ENCODE measurements around the gene FLNB.

FLNB gene

DNA sequence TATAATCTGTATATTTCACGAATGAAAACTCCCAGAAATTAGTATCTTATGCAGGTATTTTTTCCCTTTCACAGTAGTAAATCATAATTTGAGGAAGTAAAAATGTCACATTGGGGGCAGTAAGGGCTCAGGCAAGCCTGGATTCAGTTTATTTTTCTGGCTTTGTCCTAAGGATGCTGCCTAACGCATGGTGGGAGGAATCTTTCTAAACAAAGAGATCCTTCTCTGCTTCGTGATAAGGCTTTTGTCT lies 166.9 kb downstream of the FLNB start:
- Histone ChIP-seq H3K79me2 (ENCODE audit: low read length) (no peaks in the 10 kb centered on the region), H3K27me3 (replicated peaks; ENCODE audit: insufficient read depth, low read length) (no peaks in the 10 kb centered on the region; the same call in 1 of the 2 replicates), H3K36me3 (replicated peaks; ENCODE audit: insufficient read depth, low read length) (no peaks in the 10 kb centered on the region), H3K9me2 (replicated peaks; ENCODE audit: insufficient read depth, low read length) (no peaks in the 10 kb centered on the region), H3K4me2 (ENCODE audit: low read depth, low read length) (no peak overlapping the region), H3K27ac (ENCODE audit: low read length) (no peak overlapping the region), H3F3A (ENCODE audit: insufficient read depth, low read length) (no peaks in the 10 kb centered on the region), H2AFZ (ENCODE audit: low read length) (no peak overlapping the region), H3K9ac (ENCODE audit: low read length) (no peak overlapping the region), H3K9me3 (replicated peaks; ENCODE audit: insufficient read depth, low read length) (no peaks in the 10 kb centered on the region), H3K4me1 (ENCODE audit: low read length) (0 out of 2 replicates have a peak, but pooled peaks cover 8% of the 10 kb centered on the region), H4K20me1 (ENCODE audit: insufficient read depth, low read length) (no peaks in the 10 kb centered on the region), H3K4me3 (ENCODE audit: low read length) (no peak overlapping the region)
- TF ChIP-seq CTCF (IDR thresholded peaks at IDR 0.05; ENCODE audit: low read length) (no peak), EZH2phosphoT487 (IDR thresholded peaks at IDR 0.05; ENCODE audit: low read length) (no peak), EZH2 (optimal IDR thresholded peaks at IDR 0.05; ENCODE audit: low read depth, low read length) (no peak)
- DNase-seq, result no peak

- Histone ChIP-seq H3K4me2 (ENCODE audit: low read depth, low read length) (no peak overlapping the region), H3K27ac (ENCODE audit: low read length) (no peak overlapping the region), H2AFZ (ENCODE audit: low read length) (no peak overlapping the region)
Observed at GRCh38 chr3:58175437-58176184, 167.4 kb downstream of the FLNB start.

GRCh38 chr3:58176185-58176530 lies 167.9 kb downstream of the FLNB start:
- Histone ChIP-seq H3K9me2 (replicated peaks; ENCODE audit: insufficient read depth, low read length) (no peaks in the 10 kb centered on the region), H3K4me1 (ENCODE audit: low read length) (0 out of 2 replicates have a peak, but pooled peaks cover 8% of the 10 kb centered on the region), H3K27me3 (replicated peaks; ENCODE audit: insufficient read depth, low read length) (no peaks in the 10 kb centered on the region; the same call in 1 of the 2 replicates), H3K9me3 (replicated peaks; ENCODE audit: insufficient read depth, low read length) (no peaks in the 10 kb centered on the region), H4K20me1 (ENCODE audit: insufficient read depth, low read length) (no peaks in the 10 kb centered on the region), H3K79me2 (ENCODE audit: low read length) (no peaks in the 10 kb centered on the region), H2AFZ (ENCODE audit: low read length) (no peak overlapping the region), H3K4me2 (ENCODE audit: low read depth, low read length) (no peak overlapping the region), H3K36me3 (replicated peaks; ENCODE audit: insufficient read depth, low read length) (no peaks in the 10 kb centered on the region), H3F3A (ENCODE audit: insufficient read depth, low read length) (no peaks in the 10 kb centered on the region), H3K27ac (ENCODE audit: low read length) (no peak overlapping the region), H3K9ac (ENCODE audit: low read length) (no peak overlapping the region), H3K4me3 (ENCODE audit: low read length) (no peak overlapping the region)
- TF ChIP-seq EZH2 (optimal IDR thresholded peaks at IDR 0.05; ENCODE audit: low read depth, low read length) (no peak), EZH2phosphoT487 (IDR thresholded peaks at IDR 0.05; ENCODE audit: low read length) (no peak), CTCF (IDR thresholded peaks at IDR 0.05; ENCODE audit: low read length) (no peak)
- no peak for DNase-seq

More at GRCh38 chr3:58175437-58176184, 167.4 kb downstream of the FLNB start:
- Histone ChIP-seq H3K79me2 (ENCODE audit: low read length) (no peaks in the 10 kb centered on the region), H3K27me3 (replicated peaks; ENCODE audit: insufficient read depth, low read length) (no peaks in the 10 kb centered on the region; the same call in 1 of the 2 replicates), H4K20me1 (ENCODE audit: insufficient read depth, low read length) (no peaks in the 10 kb centered on the region), H3K9me3 (replicated peaks; ENCODE audit: insufficient read depth, low read length) (no peaks in the 10 kb centered on the region), H3K4me1 (ENCODE audit: low read length) (0 out of 2 replicates have a peak, but pooled peaks cover 8% of the 10 kb centered on the region), H3K9ac (ENCODE audit: low read length) (no peak overlapping the region), H3K4me3 (ENCODE audit: low read length) (no peak overlapping the region), H3F3A (ENCODE audit: insufficient read depth, low read length) (no peaks in the 10 kb centered on the region), H3K9me2 (replicated peaks; ENCODE audit: insufficient read depth, low read length) (no peaks in the 10 kb centered on the region), H3K36me3 (replicated peaks; ENCODE audit: insufficient read depth, low read length) (no peaks in the 10 kb centered on the region)
- DNase-seq, result no peak
- TF ChIP-seq EZH2 (optimal IDR thresholded peaks at IDR 0.05; ENCODE audit: low read depth, low read length), result no peak
- no peak for TF ChIP-seq EZH2phosphoT487 (IDR thresholded peaks at IDR 0.05; ENCODE audit: low read length)
- TF ChIP-seq CTCF (IDR thresholded peaks at IDR 0.05; ENCODE audit: low read length), result no peak
